K562 (cell line): ENCODE results near the gene RNASEH2A. TPM values are rescaled to one million over a fixed set of nuclear protein-coding genes. Genes with fewer than 3 reads are reported as not detected.

Experiments
- CC2D1A ChIP-seq: fragments of 450-650 bp; IDR thresholded peaks from 2 replicates; pipeline ENCODE4 v1.6.1; 2017; ENCODE audit warnings: mild to moderate bottlenecking
- CHCHD3 ChIP-seq: fragments of 250-450 bp; sonication (Bioruptor Pico); IDR thresholded peaks from 2 replicates; pipeline ENCODE4 v2.1.2; 2022; ENCODE audit warnings: mild to moderate bottlenecking
- FOXK1 ChIP-seq: sonication (generic); formaldehyde crosslinking; IDR thresholded peaks from 2 replicates; pipeline ENCODE4 v1.8.0; 2022; ENCODE audit warnings: missing genetic modification reagents, mild to moderate bottlenecking, borderline replicate concordance
- HNRNPH1 ChIP-seq: fragments of 200-400 bp; formaldehyde crosslinking; optimal IDR thresholded peaks from 2 replicates; pipeline ENCODE3; 2017; ENCODE audit warnings: low read depth, mild to moderate bottlenecking, low read length, moderate library complexity
- HNRNPK ChIP-seq: fragments of 200-400 bp; formaldehyde crosslinking; IDR thresholded peaks from one replicate; pipeline ENCODE4 v1.6.1; 2018; ENCODE audit warnings: mild to moderate bottlenecking, low read depth, low read length; ENCODE audit not compliant: poor library complexity, severe bottlenecking
- ILK ChIP-seq: fragments of 450-650 bp; IDR thresholded peaks from 2 replicates; pipeline ENCODE4 v1.6.1; 2016; ENCODE audit warnings: missing genetic modification characterization, low read depth, mild to moderate bottlenecking, missing compliant biosample characterization, moderate library complexity, borderline replicate concordance
- MCM7 ChIP-seq, 2 experiments: fragments of 450-650 bp; IDR thresholded peaks; 2 replicates each; pipeline ENCODE4 v1.6.1; 2016 to 2018
- MEIS2 ChIP-seq: fragments of 450-650 bp; IDR thresholded peaks from 2 replicates; pipeline ENCODE4 v1.6.1; 2014; ENCODE audit warnings: mild to moderate bottlenecking; ENCODE audit not compliant: partially characterized antibody
- NFRKB ChIP-seq: fragments of 450-650 bp; IDR thresholded peaks from 2 replicates; pipeline ENCODE4 v1.6.1; 2016; ENCODE audit warnings: low read depth
- POLR3G ChIP-seq: IDR thresholded peaks from 2 replicates; pipeline ENCODE4 v1.6.1; 2011; ENCODE audit not compliant: insufficient read length, insufficient replicate concordance; ENCODE audit errors: extremely low read depth
- POU5F1 ChIP-seq: fragments of 150-350 bp; IDR thresholded peaks from 2 replicates; pipeline ENCODE4 v1.6.1; 2014; ENCODE audit warnings: borderline replicate concordance, low read length, low read depth, mild to moderate bottlenecking; ENCODE audit not compliant: partially characterized antibody
- PTRF ChIP-seq: fragments of 450-650 bp; IDR thresholded peaks from 2 replicates; pipeline ENCODE4 v1.6.1; 2016; ENCODE audit warnings: mild to moderate bottlenecking, missing genetic modification characterization, missing compliant biosample characterization
- RBBP5 ChIP-seq: fragments of 200-600 bp; sonication (generic); IDR thresholded peaks from 2 replicates; pipeline ENCODE4 v1.6.1; 2012; ENCODE audit warnings: borderline replicate concordance, mild to moderate bottlenecking, low read length, control low read depth, inconsistent platforms; ENCODE audit not compliant: insufficient read depth, poor library complexity, severe bottlenecking
- SIN3B ChIP-seq: fragments of 450-650 bp; IDR thresholded peaks from 2 replicates; pipeline ENCODE4 v1.6.1; 2017; ENCODE audit warnings: low read depth, mild to moderate bottlenecking, moderate library complexity
- SMAD2 ChIP-seq: fragments of 150-350 bp; IDR thresholded peaks from 2 replicates; pipeline ENCODE4 v1.6.1; 2014; ENCODE audit warnings: low read depth, mild to moderate bottlenecking, low read length
- SMARCC2 ChIP-seq: fragments of 450-650 bp; IDR thresholded peaks from 2 replicates; pipeline ENCODE4 v1.6.1; 2017; ENCODE audit warnings: antibody characterized with exemption, moderate library complexity, mild to moderate bottlenecking, low read depth
- TBP ChIP-seq: optimal IDR thresholded peaks from 2 replicates; pipeline ENCODE3; 2011; ENCODE audit warnings: low read depth, low read length, improper control_type of control experiment
- U2AF2 ChIP-seq: fragments of 200-400 bp; formaldehyde crosslinking; optimal IDR thresholded peaks from 2 replicates; pipeline ENCODE3; 2017; ENCODE audit warnings: low read depth, mild to moderate bottlenecking, low read length
- ZNF175 ChIP-seq: fragments of 200-800 bp; sonication (Bioruptor generic); IDR thresholded peaks from 2 replicates; pipeline ENCODE4 v1.6.1; 2016; ENCODE audit warnings: low read depth, mild to moderate bottlenecking, missing genetic modification characterization, missing compliant biosample characterization
- polyA plus RNA-seq, 8 experiments: library from polyadenylated mRNA; depleted of rRNA in 4 of 8; stranded (reverse) in 5 of 8; unstranded in 3 of 8; fragments of >200 nt; fragmentation: Nextera tagmentation in 2 of 8; fragmentation: Illumina TruSeq in 1 of 8; extraction: Ambion mirVana in 2 of 8; extraction: Trizol in 1 of 8; gene quantifications; 2 replicates each; pipeline versions ENCODE4 v1.2.1 to v1.2.3, GENCODE V29; 2011 to 2014; ENCODE audit warnings: inconsistent platforms in 1 of 8, missing spikeins in 1 of 8
- total RNA-seq, 7 experiments: library from RNA; depleted of rRNA in 6 of 7; stranded (reverse); fragments of >200 nt in 6 of 7; fragmentation: Illumina TruSeq in 2 of 7; extraction: Trizol in 2 of 7; gene quantifications; 2 replicates each; pipeline versions ENCODE4 v1.2.1 to v1.2.3, GENCODE V29; 2011 to 2021; ENCODE audit warnings: low replicate concordance in 1 of 7
- TF ChIP-seq, protein P1 (sequence below): fragments of 450-650 bp; formaldehyde crosslinking; conservative IDR thresholded peaks from 2 replicates; pipeline ENCODE4 v1.4.0; 2022; ENCODE audit warnings: mild to moderate bottlenecking, missing genetic modification characterization
- TF ChIP-seq, protein P2 (sequence below): fragments of 250-450 bp; sonication (Bioruptor Pico); IDR thresholded peaks from 2 replicates; pipeline ENCODE4 v1.4.0; 2020
- TF ChIP-seq, protein P3 (sequence below): conservative IDR thresholded peaks from 2 replicates; pipeline ENCODE4 v1.6.1; 2011; ENCODE audit warnings: low read depth, mild to moderate bottlenecking, low read length; ENCODE audit not compliant: control insufficient read depth
- TF ChIP-seq, protein P4 (sequence below): fragments of 200-800 bp; sonication (Bioruptor generic); IDR thresholded peaks from 2 replicates; pipeline ENCODE4 v1.6.1; 2017; ENCODE audit warnings: missing genetic modification characterization, missing compliant biosample characterization

RNASEH2A gene
- total and polyA plus RNA-seq, 9 of the 15 experiments (the other 6 are each of a cell fraction or from before 2014, with no cell fraction given) = 22.3 to 78.0 (median 61.7) TPM

DNA sequence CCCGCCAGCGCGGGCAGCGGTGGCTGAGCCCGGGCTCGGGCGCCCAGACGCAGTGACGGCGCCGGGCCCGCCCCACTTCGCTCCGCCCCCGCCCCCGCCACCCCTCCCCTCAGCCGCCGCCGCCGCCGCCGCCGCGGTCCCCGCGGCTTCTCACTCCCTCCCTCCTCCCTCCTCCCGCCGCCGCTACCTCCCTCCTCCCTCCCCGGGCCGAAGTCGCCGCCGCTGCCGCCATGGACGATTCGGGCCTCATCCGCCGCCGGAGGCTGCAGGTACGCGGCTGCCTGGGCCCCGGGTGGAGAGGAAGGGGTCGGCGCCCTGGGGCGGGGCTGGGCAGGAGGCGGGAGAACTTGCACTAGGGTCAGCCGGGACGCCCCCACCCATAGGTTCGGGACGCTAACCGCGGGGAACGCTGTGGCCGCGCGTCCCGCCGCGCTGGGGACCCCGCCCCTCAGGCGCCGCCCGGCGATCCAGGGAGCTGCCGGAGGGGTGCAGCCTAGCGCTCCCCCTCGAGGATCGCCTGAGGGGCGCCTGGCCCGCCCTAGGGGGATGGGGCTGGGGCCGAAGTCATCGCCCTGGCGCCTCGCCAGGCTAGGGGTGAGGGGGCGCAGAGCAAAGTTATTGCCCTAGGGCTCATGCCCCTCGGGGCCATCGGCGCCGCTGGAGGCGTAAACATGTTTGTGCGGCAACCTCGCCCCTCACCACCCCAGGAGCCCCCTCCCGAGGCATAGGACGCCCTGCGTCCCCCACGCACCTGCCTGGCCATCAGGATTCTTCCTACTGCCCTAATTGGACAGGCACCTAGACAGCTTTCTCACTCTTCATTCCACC lies 27.6 kb downstream of the RNASEH2A start (continued):
- TF ChIP-seq, protein P1, sequence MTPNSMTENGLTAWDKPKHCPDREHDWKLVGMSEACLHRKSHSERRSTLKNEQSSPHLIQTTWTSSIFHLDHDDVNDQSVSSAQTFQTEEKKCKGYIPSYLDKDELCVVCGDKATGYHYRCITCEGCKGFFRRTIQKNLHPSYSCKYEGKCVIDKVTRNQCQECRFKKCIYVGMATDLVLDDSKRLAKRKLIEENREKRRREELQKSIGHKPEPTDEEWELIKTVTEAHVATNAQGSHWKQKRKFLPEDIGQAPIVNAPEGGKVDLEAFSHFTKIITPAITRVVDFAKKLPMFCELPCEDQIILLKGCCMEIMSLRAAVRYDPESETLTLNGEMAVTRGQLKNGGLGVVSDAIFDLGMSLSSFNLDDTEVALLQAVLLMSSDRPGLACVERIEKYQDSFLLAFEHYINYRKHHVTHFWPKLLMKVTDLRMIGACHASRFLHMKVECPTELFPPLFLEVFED (CRISPR knock-in tag) = no peak
- TF ChIP-seq POLR3G = no peak
- TF ChIP-seq POU5F1 = no peak
- no peak for TF ChIP-seq MEIS2
- TF ChIP-seq, protein P2, sequence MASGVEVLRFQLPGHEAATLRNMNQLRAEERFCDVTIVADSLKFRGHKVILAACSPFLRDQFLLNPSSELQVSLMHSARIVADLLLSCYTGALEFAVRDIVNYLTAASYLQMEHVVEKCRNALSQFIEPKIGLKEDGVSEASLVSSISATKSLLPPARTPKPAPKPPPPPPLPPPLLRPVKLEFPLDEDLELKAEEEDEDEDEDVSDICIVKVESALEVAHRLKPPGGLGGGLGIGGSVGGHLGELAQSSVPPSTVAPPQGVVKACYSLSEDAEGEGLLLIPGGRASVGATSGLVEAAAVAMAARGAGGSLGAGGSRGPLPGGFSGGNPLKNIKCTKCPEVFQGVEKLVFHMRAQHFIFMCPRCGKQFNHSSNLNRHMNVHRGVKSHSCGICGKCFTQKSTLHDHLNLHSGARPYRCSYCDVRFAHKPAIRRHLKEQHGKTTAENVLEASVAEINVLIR = no peak
- no peak for TF ChIP-seq PTRF (tag)
- TF ChIP-seq HNRNPK = no peak
- TF ChIP-seq SMARCC2 = no peak
- TF ChIP-seq TBP = no peak
- TF ChIP-seq MCM7 (IDR thresholded peaks at IDR 0.05) = no peak
- TF ChIP-seq, protein P3, sequence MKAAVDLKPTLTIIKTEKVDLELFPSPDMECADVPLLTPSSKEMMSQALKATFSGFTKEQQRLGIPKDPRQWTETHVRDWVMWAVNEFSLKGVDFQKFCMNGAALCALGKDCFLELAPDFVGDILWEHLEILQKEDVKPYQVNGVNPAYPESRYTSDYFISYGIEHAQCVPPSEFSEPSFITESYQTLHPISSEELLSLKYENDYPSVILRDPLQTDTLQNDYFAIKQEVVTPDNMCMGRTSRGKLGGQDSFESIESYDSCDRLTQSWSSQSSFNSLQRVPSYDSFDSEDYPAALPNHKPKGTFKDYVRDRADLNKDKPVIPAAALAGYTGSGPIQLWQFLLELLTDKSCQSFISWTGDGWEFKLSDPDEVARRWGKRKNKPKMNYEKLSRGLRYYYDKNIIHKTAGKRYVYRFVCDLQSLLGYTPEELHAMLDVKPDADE = no peak
- TF ChIP-seq SIN3B = no peak
- peak; percentile 56 for TF ChIP-seq RBBP5
- no peak for TF ChIP-seq SMAD2
- no peak for TF ChIP-seq ILK (tag)
- TF ChIP-seq ZNF175 (CRISPR knock-in tag) = no peak
- TF ChIP-seq U2AF2 = no peak
- no peak for TF ChIP-seq HNRNPH1
- TF ChIP-seq CHCHD3 = no peak
- TF ChIP-seq, protein P4, sequence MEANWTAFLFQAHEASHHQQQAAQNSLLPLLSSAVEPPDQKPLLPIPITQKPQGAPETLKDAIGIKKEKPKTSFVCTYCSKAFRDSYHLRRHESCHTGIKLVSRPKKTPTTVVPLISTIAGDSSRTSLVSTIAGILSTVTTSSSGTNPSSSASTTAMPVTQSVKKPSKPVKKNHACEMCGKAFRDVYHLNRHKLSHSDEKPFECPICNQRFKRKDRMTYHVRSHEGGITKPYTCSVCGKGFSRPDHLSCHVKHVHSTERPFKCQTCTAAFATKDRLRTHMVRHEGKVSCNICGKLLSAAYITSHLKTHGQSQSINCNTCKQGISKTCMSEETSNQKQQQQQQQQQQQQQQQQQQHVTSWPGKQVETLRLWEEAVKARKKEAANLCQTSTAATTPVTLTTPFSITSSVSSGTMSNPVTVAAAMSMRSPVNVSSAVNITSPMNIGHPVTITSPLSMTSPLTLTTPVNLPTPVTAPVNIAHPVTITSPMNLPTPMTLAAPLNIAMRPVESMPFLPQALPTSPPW = peak; percentile 89
- TF ChIP-seq CC2D1A = no peak
- no peak for TF ChIP-seq NFRKB
- no peak for TF ChIP-seq FOXK1
